Measurements from ENCODE around the gene MCEMP1. TPM values are rescaled to one million over a fixed set of nuclear protein-coding genes. Genes with fewer than 3 reads are reported as not detected.

Gene MCEMP1
- total RNA-seq, 2 experiments from 2014 or later: 0.22 TPM; not detected in 1

DNA sequence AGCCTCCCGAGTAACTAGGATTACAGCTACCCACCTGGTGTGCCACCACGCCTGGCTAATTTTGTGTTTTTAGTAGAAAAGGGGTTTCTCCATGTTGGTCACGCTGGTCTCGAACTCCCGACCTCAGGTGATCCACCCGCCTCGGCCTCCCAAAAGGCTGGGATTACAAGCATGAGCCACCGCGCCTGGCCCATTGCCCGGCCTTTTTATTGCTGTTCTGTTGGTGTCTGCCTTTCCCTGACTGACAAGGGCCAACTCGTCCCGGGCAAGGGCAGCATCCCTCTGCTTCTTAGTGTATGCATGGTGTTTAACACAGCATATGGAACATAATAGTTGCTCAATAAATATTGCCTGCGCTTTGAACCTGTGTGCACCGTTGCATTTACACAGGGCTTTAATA lies 14.2 kb upstream of the MCEMP1 start:
- Histone ChIP-seq H2AFZ (ENCODE audit: low read length) (no peak overlapping the region), H3K9me3 (ENCODE audit: low read length) (no peaks in the 10 kb centered on the region), H3K4me2 (ENCODE audit: low read length) (no peak overlapping the region), H3K9me2 (ENCODE audit: insufficient read depth, low read length) (no peaks in the 10 kb centered on the region), H3K79me2 (ENCODE audit: insufficient read depth, low read depth, low read length) (no peaks in the 10 kb centered on the region), H4K20me1 (ENCODE audit: insufficient read depth, low read length) (no peaks in the 10 kb centered on the region), H3K27ac (ENCODE audit: low read depth, low read length, poor library complexity, severe bottlenecking) (no peak overlapping the region), H3K4me1 (ENCODE audit: insufficient read depth, low read length, poor library complexity, severe bottlenecking) (peaks cover 9% of the 10 kb centered on the region), H3K36me3 (ENCODE audit: insufficient read depth, low read length) (no peaks in the 10 kb centered on the region), H3K4me3 (ENCODE audit: low read depth, low read length, poor library complexity, severe bottlenecking) (no peak overlapping the region)
- intact Hi-C loops (cut with micrococcal nuclease; ENCODE audit: unreplicated experiment): no loop called here
- ChIA-PET CTCF (ENCODE audit: unreplicated experiment) (no interaction called here), POLR2A (no interaction called here)
- no TSS peak for BruUV-seq (replicated peaks)
- TF ChIP-seq, protein P1, sequence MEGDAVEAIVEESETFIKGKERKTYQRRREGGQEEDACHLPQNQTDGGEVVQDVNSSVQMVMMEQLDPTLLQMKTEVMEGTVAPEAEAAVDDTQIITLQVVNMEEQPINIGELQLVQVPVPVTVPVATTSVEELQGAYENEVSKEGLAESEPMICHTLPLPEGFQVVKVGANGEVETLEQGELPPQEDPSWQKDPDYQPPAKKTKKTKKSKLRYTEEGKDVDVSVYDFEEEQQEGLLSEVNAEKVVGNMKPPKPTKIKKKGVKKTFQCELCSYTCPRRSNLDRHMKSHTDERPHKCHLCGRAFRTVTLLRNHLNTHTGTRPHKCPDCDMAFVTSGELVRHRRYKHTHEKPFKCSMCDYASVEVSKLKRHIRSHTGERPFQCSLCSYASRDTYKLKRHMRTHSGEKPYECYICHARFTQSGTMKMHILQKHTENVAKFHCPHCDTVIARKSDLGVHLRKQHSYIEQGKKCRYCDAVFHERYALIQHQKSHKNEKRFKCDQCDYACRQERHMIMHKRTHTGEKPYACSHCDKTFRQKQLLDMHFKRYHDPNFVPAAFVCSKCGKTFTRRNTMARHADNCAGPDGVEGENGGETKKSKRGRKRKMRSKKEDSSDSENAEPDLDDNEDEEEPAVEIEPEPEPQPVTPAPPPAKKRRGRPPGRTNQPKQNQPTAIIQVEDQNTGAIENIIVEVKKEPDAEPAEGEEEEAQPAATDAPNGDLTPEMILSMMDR (conservative IDR thresholded peaks at IDR 0.05; ENCODE audit: low read length): no peak
- TF ChIP-seq EZH2phosphoT487 (IDR thresholded peaks at IDR 0.05; ENCODE audit: borderline replicate concordance, low read depth, low read length): no peak
- no peak for DNase-seq (ENCODE audit: low spot score)

DNA sequence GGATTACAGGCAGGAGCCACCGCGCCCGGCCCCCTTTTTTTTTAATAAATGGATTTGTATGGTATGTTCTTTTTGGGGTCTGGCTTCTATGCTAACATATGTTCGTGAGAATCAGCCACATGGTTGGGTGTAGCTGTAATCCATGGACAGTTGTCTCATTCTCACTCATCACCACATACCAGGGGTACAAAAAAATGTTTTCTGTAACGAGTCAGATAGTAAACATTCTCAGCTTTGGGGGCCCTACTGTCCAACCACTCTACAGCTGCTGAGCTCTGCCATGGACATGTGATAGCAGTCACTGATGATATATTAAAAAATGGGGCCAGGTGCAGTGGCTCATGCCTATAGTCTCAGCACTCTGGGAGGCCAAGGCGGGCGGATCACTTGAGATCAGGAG lies 13.2 kb upstream of the MCEMP1 start:
- Histone ChIP-seq H2AFZ (ENCODE audit: low read length) (no peak overlapping the region), H3K27ac (ENCODE audit: low read depth, low read length, poor library complexity, severe bottlenecking) (no peak overlapping the region), H3K4me1 (ENCODE audit: insufficient read depth, low read length, poor library complexity, severe bottlenecking) (peaks cover under 1% of the 10 kb centered on the region), H3K9me3 (ENCODE audit: low read length) (no peaks in the 10 kb centered on the region), H3K4me3 (ENCODE audit: low read depth, low read length, poor library complexity, severe bottlenecking) (no peak overlapping the region), H3K4me2 (ENCODE audit: low read length) (no peak overlapping the region), H4K20me1 (ENCODE audit: insufficient read depth, low read length) (no peaks in the 10 kb centered on the region), H3K36me3 (ENCODE audit: insufficient read depth, low read length) (no peaks in the 10 kb centered on the region), H3K9me2 (ENCODE audit: insufficient read depth, low read length) (no peaks in the 10 kb centered on the region), H3K79me2 (ENCODE audit: insufficient read depth, low read depth, low read length) (no peaks in the 10 kb centered on the region)
- ChIA-PET POLR2A (no interaction called here), CTCF (ENCODE audit: unreplicated experiment) (no interaction called here)
- BruUV-seq (replicated peaks): no TSS peak
- intact Hi-C loops (cut with micrococcal nuclease; ENCODE audit: unreplicated experiment): no loop called here
- no peak for DNase-seq (ENCODE audit: low spot score)
- TF ChIP-seq EZH2phosphoT487 (IDR thresholded peaks at IDR 0.05; ENCODE audit: borderline replicate concordance, low read depth, low read length): no peak
- TF ChIP-seq, protein P1 (conservative IDR thresholded peaks at IDR 0.05; ENCODE audit: low read length): no peak

DNA sequence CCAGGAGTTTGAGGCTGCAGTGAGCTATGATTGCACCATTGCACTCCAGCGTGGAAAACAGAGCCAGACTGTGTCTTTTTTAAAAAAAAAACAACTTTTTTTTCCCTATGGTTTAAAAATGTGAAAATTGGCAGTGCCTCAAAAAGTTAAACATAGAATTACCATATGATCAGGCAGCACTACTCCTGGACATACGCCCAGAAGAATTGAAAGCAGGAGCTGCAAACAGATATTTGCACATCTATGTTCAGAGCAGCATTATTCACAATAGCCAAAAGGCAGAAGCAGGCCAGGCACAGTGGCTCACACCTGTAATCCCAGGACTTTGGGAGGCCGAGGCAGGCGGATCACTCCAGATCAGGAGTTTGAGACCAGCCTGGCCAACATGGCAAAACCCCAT lies 11.8 kb upstream of the MCEMP1 start:
- Histone ChIP-seq H3K79me2 (ENCODE audit: insufficient read depth, low read depth, low read length) (no peaks in the 10 kb centered on the region), H3K27ac (ENCODE audit: low read depth, low read length, poor library complexity, severe bottlenecking) (no peak overlapping the region), H3K36me3 (ENCODE audit: insufficient read depth, low read length) (no peaks in the 10 kb centered on the region), H4K20me1 (ENCODE audit: insufficient read depth, low read length) (no peaks in the 10 kb centered on the region), H3K9me2 (ENCODE audit: insufficient read depth, low read length) (no peaks in the 10 kb centered on the region), H3K4me1 (ENCODE audit: insufficient read depth, low read length, poor library complexity, severe bottlenecking) (no peaks in the 10 kb centered on the region), H2AFZ (ENCODE audit: low read length) (no peak overlapping the region), H3K9me3 (ENCODE audit: low read length) (no peaks in the 10 kb centered on the region), H3K4me2 (ENCODE audit: low read length) (no peak overlapping the region), H3K4me3 (ENCODE audit: low read depth, low read length, poor library complexity, severe bottlenecking) (no peak overlapping the region)
- no TSS peak for BruUV-seq (replicated peaks)
- no peak for TF ChIP-seq EZH2phosphoT487 (IDR thresholded peaks at IDR 0.05; ENCODE audit: borderline replicate concordance, low read depth, low read length)
- TF ChIP-seq, protein P1 (conservative IDR thresholded peaks at IDR 0.05; ENCODE audit: low read length): no peak
- POLR2A ChIA-PET: no interaction called here
- CTCF ChIA-PET (ENCODE audit: unreplicated experiment): no interaction called here
- intact Hi-C loops (cut with micrococcal nuclease; ENCODE audit: unreplicated experiment): no loop called here
- DNase-seq (ENCODE audit: low spot score): no peak
